HCT116 (cell line): ENCODE measurements around the gene GMDS.

Experiments used
- ATF3 ChIP-seq: IDR thresholded peaks from 2 replicates; pipeline ENCODE4 v1.6.1; 2012
- EZH2 ChIP-seq: fragments of 200-600 bp; sonication (generic); IDR thresholded peaks from 2 replicates; pipeline ENCODE4 v1.6.1; 2017; ENCODE audit warnings: antibody characterized with exemption, mixed run types
- EZH2phosphoT487 ChIP-seq: fragments of 200-600 bp; IDR thresholded peaks from 2 replicates; pipeline ENCODE4 v1.6.1; 2018; ENCODE audit warnings: antibody characterized with exemption, borderline replicate concordance
- FOSL1 ChIP-seq: IDR thresholded peaks from 2 replicates; pipeline ENCODE4 v1.6.1; 2012; ENCODE audit warnings: low read depth
- POLR2A ChIP-seq: IDR thresholded peaks from 2 replicates; pipeline ENCODE4 v1.7.0; 2011; ENCODE audit warnings: borderline replicate concordance; ENCODE audit not compliant: insufficient read depth, insufficient read length; ENCODE audit errors: extremely low read depth
- POLR2AphosphoS5 ChIP-seq: IDR thresholded peaks from 2 replicates; pipeline ENCODE4 v1.6.1; 2011; ENCODE audit warnings: mild to moderate bottlenecking, low read depth, low read length, moderate library complexity
- RAD21 ChIP-seq: IDR thresholded peaks from 2 replicates; pipeline ENCODE4 v1.6.1; 2012; ENCODE audit warnings: low read depth, mild to moderate bottlenecking
- REST ChIP-seq: IDR thresholded peaks from 2 replicates; pipeline ENCODE4 v1.6.1; 2012; ENCODE audit warnings: low read depth
- SIN3A ChIP-seq: IDR thresholded peaks from 2 replicates; pipeline ENCODE4 v1.6.1; 2012; ENCODE audit warnings: low read depth
- YY1 ChIP-seq: IDR thresholded peaks from 2 replicates; pipeline ENCODE4 v1.6.1; 2011; ENCODE audit warnings: low read length, low read depth, moderate library complexity, mild to moderate bottlenecking; ENCODE audit not compliant: insufficient replicate concordance; ENCODE audit errors: extremely low read depth
- TF ChIP-seq, protein P1 (sequence below), 3 experiments: fragments of 200-600 bp in 1 of 3; sonication (generic) in 1 of 3; IDR thresholded peaks in 2 of 3; conservative IDR thresholded peaks in 1 of 3; 2 replicates each; pipeline ENCODE4 v1.5.1; 2012 to 2017; ENCODE audit warnings: low read depth in 2 of 3, low read length in 2 of 3, antibody characterized with exemption in 1 of 3, borderline replicate concordance in 1 of 3, control low read depth in 1 of 3, mild to moderate bottlenecking in 1 of 3, mixed read lengths in 1 of 3, mixed run types in 1 of 3, moderate library complexity in 1 of 3; ENCODE audit not compliant: insufficient read depth in 1 of 3
- TF ChIP-seq, protein P2 (sequence below): IDR thresholded peaks from 2 replicates; pipeline ENCODE4 v1.6.1; 2012

- TF ChIP-seq, protein P1, sequence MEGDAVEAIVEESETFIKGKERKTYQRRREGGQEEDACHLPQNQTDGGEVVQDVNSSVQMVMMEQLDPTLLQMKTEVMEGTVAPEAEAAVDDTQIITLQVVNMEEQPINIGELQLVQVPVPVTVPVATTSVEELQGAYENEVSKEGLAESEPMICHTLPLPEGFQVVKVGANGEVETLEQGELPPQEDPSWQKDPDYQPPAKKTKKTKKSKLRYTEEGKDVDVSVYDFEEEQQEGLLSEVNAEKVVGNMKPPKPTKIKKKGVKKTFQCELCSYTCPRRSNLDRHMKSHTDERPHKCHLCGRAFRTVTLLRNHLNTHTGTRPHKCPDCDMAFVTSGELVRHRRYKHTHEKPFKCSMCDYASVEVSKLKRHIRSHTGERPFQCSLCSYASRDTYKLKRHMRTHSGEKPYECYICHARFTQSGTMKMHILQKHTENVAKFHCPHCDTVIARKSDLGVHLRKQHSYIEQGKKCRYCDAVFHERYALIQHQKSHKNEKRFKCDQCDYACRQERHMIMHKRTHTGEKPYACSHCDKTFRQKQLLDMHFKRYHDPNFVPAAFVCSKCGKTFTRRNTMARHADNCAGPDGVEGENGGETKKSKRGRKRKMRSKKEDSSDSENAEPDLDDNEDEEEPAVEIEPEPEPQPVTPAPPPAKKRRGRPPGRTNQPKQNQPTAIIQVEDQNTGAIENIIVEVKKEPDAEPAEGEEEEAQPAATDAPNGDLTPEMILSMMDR (IDR thresholded peaks at IDR 0.05 in 2 of 3, conservative IDR thresholded peaks at IDR 0.05 in 1 of 3; ENCODE audit: borderline replicate concordance in 1 of 3, insufficient read depth in 1 of 3, low read depth in 2 of 3, low read length in 2 of 3), result no peak
- no peak for TF ChIP-seq SIN3A
- no peak for TF ChIP-seq EZH2
- TF ChIP-seq POLR2A, result no peak
- TF ChIP-seq, protein P2, sequence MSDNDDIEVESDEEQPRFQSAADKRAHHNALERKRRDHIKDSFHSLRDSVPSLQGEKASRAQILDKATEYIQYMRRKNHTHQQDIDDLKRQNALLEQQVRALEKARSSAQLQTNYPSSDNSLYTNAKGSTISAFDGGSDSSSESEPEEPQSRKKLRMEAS, result no peak
- TF ChIP-seq POLR2AphosphoS5, result no peak
- no peak for TF ChIP-seq RAD21
- no peak for TF ChIP-seq EZH2phosphoT487
- no peak for TF ChIP-seq YY1
- no peak for TF ChIP-seq REST
- no peak for TF ChIP-seq ATF3
- no peak for TF ChIP-seq FOSL1
These were observed 352.7 kb downstream of the GMDS start for GRCh38 chr6:1892716-1893115.
